Measurements from ENCODE around the gene NBPF3.
"Not testable (repeated sequence)": the region's sequence is repeated elsewhere in the genome, so short reads cannot be mapped to it uniquely, and the experiment has no call there.

The NBPF3 gene

GRCh38 chr1:21434394-21434793 lies 5.5 kb upstream of the NBPF3 start:
- no peak overlapping the region for H3K4me3 Mint-ChIP-seq
- no peak overlapping the region for H3K27ac Mint-ChIP-seq
- no peaks in the 10 kb centered on the region for H3K4me1 Mint-ChIP-seq
- H3K27me3 Mint-ChIP-seq (ENCODE audit: low read depth): peaks cover 41% of the 10 kb centered on the region
- H3K9me3 Mint-ChIP-seq: no peaks in the 10 kb centered on the region
- TF ChIP-seq CTCF (IDR thresholded peaks at IDR 0.05; ENCODE audit: unreplicated experiment in 3 of 3): no peak
- H3K36me3 Mint-ChIP-seq (ENCODE audit: low read depth): no peaks in the 10 kb centered on the region

- H3K36me3 Mint-ChIP-seq (ENCODE audit: low read depth): no peaks in the 10 kb centered on the region
Observed at GRCh38 chr1:21435646-21436487, 4.1 kb upstream of the NBPF3 start.

GRCh38 chr1:21436488-21437340 lies 3.2 kb upstream of the NBPF3 start:
- Mint-ChIP-seq H3K4me3 (peak overlapping the region; percentile 72 to 80 (median 77)), H3K27ac (peak overlapping the region in 2 of 3 experiments; percentile 37 to 88), H3K36me3 (ENCODE audit: low read depth) (no peaks in the 10 kb centered on the region), H3K4me1 (peaks cover 4% of the 10 kb centered on the region), H3K27me3 (ENCODE audit: low read depth) (peaks cover 45% of the 10 kb centered on the region), H3K9me3 (no peaks in the 10 kb centered on the region)
- no peak for TF ChIP-seq CTCF (IDR thresholded peaks at IDR 0.05; ENCODE audit: unreplicated experiment in 3 of 3)

More at GRCh38 chr1:21435646-21436487, 4.1 kb upstream of the NBPF3 start:
- no peak overlapping the region for H3K27ac Mint-ChIP-seq
- H3K27me3 Mint-ChIP-seq (ENCODE audit: low read depth): peaks cover 45% of the 10 kb centered on the region
- no peaks in the 10 kb centered on the region for H3K9me3 Mint-ChIP-seq
- no peak for TF ChIP-seq CTCF (IDR thresholded peaks at IDR 0.05; ENCODE audit: unreplicated experiment in 3 of 3)
- peak overlapping the region in 2 of 3 experiments; percentile 46 to 56 for H3K4me3 Mint-ChIP-seq
- H3K4me1 Mint-ChIP-seq: peaks cover 4% of the 10 kb centered on the region

- H3K36me3 Mint-ChIP-seq (ENCODE audit: low read depth): no peaks in the 10 kb centered on the region
- H3K27ac Mint-ChIP-seq: peak overlapping the region in 1 of 3 experiments; percentile 88
- peaks cover 4% of the 10 kb centered on the region for H3K4me1 Mint-ChIP-seq
- peak overlapping the region; percentile 72 to 80 (median 77) for H3K4me3 Mint-ChIP-seq
- H3K9me3 Mint-ChIP-seq: no peaks in the 10 kb centered on the region
- no peak for TF ChIP-seq CTCF (IDR thresholded peaks at IDR 0.05; ENCODE audit: unreplicated experiment in 3 of 3)
- H3K27me3 Mint-ChIP-seq (ENCODE audit: low read depth): peaks cover 40% of the 10 kb centered on the region
Observed at GRCh38 chr1:21437341-21437640, 2.6 kb upstream of the NBPF3 start.

- peaks cover 27% of the 10 kb centered on the region for H3K27me3 Mint-ChIP-seq (ENCODE audit: low read depth)
- H3K9me3 Mint-ChIP-seq; H3K36me3 Mint-ChIP-seq (ENCODE audit: low read depth); H3K4me1 Mint-ChIP-seq: not testable (repeated sequence)
- peak overlapping the region; percentile 98 for H3K4me3 Mint-ChIP-seq
- H3K27ac Mint-ChIP-seq: peak overlapping the region; percentile 24 to 98 (median 55)
Observed at GRCh38 chr1:21438646-21439312, 1.2 kb upstream of the NBPF3 start.

- Mint-ChIP-seq H3K36me3 (ENCODE audit: low read depth) (no peaks in the 10 kb centered on the region), H3K27ac (peak overlapping the region; percentile 97 to 98 (median 98)), H3K4me1 (peaks cover 4% of the 10 kb centered on the region), H3K4me3 (peak overlapping the region; percentile 98), H3K27me3 (ENCODE audit: low read depth) (peaks cover 22% of the 10 kb centered on the region), H3K9me3 (no peaks in the 10 kb centered on the region)
- TF ChIP-seq CTCF (IDR thresholded peaks at IDR 0.05; ENCODE audit: unreplicated experiment in 3 of 3): no peak
Observed at GRCh38 chr1:21439345-21439720, 604 bp upstream of the NBPF3 start.

GRCh38 chr1:21440630-21441125 lies 741 bp downstream of the NBPF3 start:
- H3K27ac Mint-ChIP-seq: peak overlapping the region in 2 of 3 experiments; percentile 44 to 46
- peaks cover 19% of the 10 kb centered on the region for H3K27me3 Mint-ChIP-seq (ENCODE audit: low read depth)

GRCh38 chr1:21446647-21447046 lies 6.7 kb downstream of the NBPF3 start:
- not testable (repeated sequence) for H3K4me1 Mint-ChIP-seq; H3K4me3 Mint-ChIP-seq; H3K27me3 Mint-ChIP-seq (ENCODE audit: low read depth); H3K27ac Mint-ChIP-seq; H3K9me3 Mint-ChIP-seq
- peaks cover 31% of the 10 kb centered on the region for H3K36me3 Mint-ChIP-seq (ENCODE audit: low read depth)

More at GRCh38 chr1:21440630-21441125, 741 bp downstream of the NBPF3 start:
- not testable (repeated sequence) for H3K36me3 Mint-ChIP-seq (ENCODE audit: low read depth); H3K4me1 Mint-ChIP-seq; H3K9me3 Mint-ChIP-seq
- H3K4me3 Mint-ChIP-seq: peak overlapping the region; percentile 89 to 98 (median 89)

Measured in nephron (organoid).